ENCODE data around the gene SLF2.

Gene SLF2

DNA sequence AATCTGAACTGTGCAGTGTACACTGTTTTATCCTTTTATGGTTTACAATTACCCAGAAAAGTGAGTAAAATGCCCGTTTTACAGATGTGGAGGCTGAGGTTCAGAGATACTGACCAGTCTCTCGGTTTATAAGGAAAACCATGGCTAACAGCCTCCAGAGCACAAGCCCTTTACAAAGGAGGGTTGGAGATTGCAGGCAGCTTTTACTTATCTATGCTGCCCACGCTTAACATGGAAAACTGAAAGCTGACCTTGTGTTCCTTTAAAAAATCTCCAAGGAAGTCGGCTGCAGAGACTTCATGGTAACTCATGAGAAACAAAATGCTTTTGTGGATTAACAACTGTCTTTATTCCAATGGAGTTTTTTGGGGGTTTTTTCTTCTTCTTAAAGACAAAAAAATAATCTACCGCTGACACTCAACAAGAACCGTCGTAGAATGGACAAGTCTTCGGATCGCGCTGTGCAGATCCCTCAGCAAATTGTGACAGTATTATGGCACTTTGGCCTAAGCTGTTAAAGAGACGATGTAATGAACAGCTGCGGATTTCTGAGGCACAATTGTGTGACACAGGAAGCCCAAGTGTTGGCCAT is 654 bp upstream of the SLF2 start:
- peak overlapping the region; percentile 99 for H3K4me3 Mint-ChIP-seq
- H3K9me3 Mint-ChIP-seq = no peaks in the 10 kb centered on the region
- peaks cover 11% of the 10 kb centered on the region for H3K36me3 Mint-ChIP-seq (ENCODE audit: insufficient read depth)
- no peak for DNase-seq (ENCODE audit: low spot score in 2 of 2)
- H3K4me1 Mint-ChIP-seq = peaks cover 40% of the 10 kb centered on the region
- peak; percentile 57 for ATAC-seq (replicated peaks; ENCODE audit: extremely low read depth, poor library complexity, severe bottlenecking)
- H3K27me3 Mint-ChIP-seq = no peaks in the 10 kb centered on the region
- peak overlapping the region; percentile 94 for H3K27ac Mint-ChIP-seq (ENCODE audit: low read depth)

DNA sequence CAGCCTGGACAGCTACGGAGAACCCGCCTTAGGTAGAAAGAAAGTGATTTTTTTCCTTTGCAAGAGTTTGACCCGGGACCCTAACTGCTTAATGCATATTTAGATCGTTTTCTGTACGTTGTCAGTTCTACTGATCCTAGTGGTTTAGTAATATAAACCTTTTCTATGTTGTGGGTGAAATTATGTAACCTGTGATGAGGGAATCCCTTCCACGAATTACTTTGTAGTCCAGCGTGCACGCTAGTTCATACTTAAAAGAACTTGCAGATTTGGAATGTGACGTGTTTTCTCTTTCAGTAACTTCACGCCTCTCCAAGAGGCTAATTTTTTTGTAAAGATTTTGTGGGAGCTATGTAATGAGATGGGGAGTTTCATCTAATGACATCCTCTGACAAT is 705 bp downstream of the SLF2 start:
- H3K27ac Mint-ChIP-seq (ENCODE audit: low read depth) = peak overlapping the region; percentile 94
- DNase-seq (ENCODE audit: low spot score in 2 of 2) (no peak), ATAC-seq (replicated peaks; ENCODE audit: extremely low read depth, poor library complexity, severe bottlenecking) (no peak)
- H3K9me3 Mint-ChIP-seq = no peaks in the 10 kb centered on the region
- no peaks in the 10 kb centered on the region for H3K27me3 Mint-ChIP-seq
- peak overlapping the region; percentile 99 for H3K4me3 Mint-ChIP-seq
- H3K36me3 Mint-ChIP-seq (ENCODE audit: insufficient read depth) = peaks cover 14% of the 10 kb centered on the region
- peaks cover 40% of the 10 kb centered on the region for H3K4me1 Mint-ChIP-seq

DNA sequence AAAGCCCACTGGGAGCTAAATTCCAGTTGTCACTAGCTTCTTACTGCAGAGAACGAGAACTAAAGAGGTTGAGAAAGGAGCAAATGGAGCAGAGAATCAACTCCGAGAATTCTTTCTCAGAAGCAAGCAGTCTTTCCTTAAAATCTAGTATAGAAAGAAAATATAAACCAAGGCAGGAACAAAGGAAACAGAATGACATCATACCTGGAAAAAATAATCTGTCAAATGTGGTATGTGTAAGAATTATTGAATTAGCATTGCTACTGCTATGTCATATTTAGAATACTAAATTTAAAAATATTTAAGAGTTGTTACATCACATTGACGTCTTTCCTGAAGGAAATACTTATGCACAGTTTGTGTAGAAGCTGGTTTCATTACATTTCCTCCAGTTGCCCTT is 4.3 kb downstream of the SLF2 start:
- peaks cover 36% of the 10 kb centered on the region for H3K36me3 Mint-ChIP-seq (ENCODE audit: insufficient read depth)
- no peak for ATAC-seq (replicated peaks; ENCODE audit: extremely low read depth, poor library complexity, severe bottlenecking)

DNA sequence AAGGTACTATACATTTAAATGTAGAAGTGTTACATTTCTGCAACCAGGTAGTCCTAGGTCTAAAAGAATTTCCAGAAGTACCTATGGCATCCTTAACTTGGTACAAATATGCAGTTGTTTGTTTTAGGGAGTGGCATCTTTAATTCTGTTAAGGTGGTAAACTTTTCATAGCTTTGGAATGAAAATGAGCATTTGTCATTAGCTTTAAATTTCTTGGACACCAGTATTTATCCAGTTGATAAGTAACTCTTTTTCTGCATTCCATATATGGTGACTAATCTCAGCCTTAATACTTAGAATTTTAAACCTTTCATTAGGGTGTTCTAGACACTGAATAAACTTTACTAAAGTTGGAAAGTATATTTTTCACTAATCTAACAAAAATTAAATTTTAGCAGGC is 10.8 kb downstream of the SLF2 start:
- Mint-ChIP-seq H3K4me3 (no peak overlapping the region), H3K4me1 (peaks cover 21% of the 10 kb centered on the region), H3K27ac (ENCODE audit: low read depth) (no peak overlapping the region), H3K36me3 (ENCODE audit: insufficient read depth) (peaks cover 60% of the 10 kb centered on the region), H3K27me3 (no peaks in the 10 kb centered on the region), H3K9me3 (no peaks in the 10 kb centered on the region)
- no peak for DNase-seq (ENCODE audit: low spot score in 2 of 2)
- no peak for ATAC-seq (replicated peaks; ENCODE audit: extremely low read depth, poor library complexity, severe bottlenecking)

More for the DNA sequence above, 4.3 kb downstream of the SLF2 start:
- no peak overlapping the region for H3K4me3 Mint-ChIP-seq
- no peak for DNase-seq (ENCODE audit: low spot score in 2 of 2)
- H3K27me3 Mint-ChIP-seq = no peaks in the 10 kb centered on the region
- peak overlapping the region; percentile 70 for H3K27ac Mint-ChIP-seq (ENCODE audit: low read depth)
- H3K9me3 Mint-ChIP-seq = no peaks in the 10 kb centered on the region
- H3K4me1 Mint-ChIP-seq = peaks cover 40% of the 10 kb centered on the region

DNA sequence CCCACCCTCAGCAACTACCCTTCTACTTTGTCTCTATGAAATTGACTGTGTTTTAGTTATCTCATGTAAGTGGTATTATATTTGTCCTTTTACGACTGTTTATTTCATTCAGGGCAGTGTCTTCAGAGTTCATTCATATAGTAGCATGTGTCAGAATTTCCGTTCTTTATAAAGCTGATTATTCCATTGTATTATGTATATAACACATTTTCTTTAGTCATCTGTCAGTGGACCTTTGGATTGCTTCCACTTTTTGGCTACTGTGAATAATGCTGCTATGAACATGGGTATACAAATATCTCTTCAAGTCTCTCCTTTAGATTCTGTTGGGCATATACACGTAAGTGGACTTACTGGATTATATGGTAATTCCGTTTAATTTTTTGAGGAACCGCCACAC is 14.5 kb downstream of the SLF2 start:
- Mint-ChIP-seq H3K4me1 (peaks cover 25% of the 10 kb centered on the region), H3K9me3 (no peaks in the 10 kb centered on the region), H3K27ac (ENCODE audit: low read depth) (no peak overlapping the region), H3K36me3 (ENCODE audit: insufficient read depth) (peaks cover 59% of the 10 kb centered on the region), H3K27me3 (no peaks in the 10 kb centered on the region), H3K4me3 (no peak overlapping the region)
- ATAC-seq (replicated peaks; ENCODE audit: extremely low read depth, poor library complexity, severe bottlenecking) (no peak), DNase-seq (ENCODE audit: low spot score in 2 of 2) (no peak)

DNA sequence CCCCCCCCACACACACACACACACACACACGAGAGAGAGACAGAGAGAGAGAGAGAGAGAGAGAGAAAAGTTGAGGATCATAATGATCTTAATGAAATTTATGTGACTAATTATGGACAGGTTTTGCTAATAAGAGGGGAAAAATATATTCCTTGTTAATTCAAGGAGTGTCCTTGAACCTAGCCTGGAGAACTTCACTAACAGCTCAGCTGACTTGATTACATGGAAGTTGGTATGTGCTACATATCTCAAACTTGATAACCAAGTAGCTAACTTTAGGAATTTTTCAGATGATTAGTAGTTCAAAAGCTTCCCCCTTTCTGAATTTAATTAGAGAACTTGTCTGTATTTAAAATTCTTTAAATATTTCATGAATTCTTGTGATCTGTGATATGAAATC is 15.3 kb downstream of the SLF2 start:
- ATAC-seq (replicated peaks; ENCODE audit: extremely low read depth, poor library complexity, severe bottlenecking) (no peak), DNase-seq (ENCODE audit: low spot score in 2 of 2) (no peak)
- Mint-ChIP-seq H3K9me3 (no peaks in the 10 kb centered on the region), H3K4me3 (no peak overlapping the region), H3K4me1 (peaks cover 25% of the 10 kb centered on the region), H3K27me3 (no peaks in the 10 kb centered on the region), H3K27ac (ENCODE audit: low read depth) (no peak overlapping the region), H3K36me3 (ENCODE audit: insufficient read depth) (peaks cover 64% of the 10 kb centered on the region)

DNA sequence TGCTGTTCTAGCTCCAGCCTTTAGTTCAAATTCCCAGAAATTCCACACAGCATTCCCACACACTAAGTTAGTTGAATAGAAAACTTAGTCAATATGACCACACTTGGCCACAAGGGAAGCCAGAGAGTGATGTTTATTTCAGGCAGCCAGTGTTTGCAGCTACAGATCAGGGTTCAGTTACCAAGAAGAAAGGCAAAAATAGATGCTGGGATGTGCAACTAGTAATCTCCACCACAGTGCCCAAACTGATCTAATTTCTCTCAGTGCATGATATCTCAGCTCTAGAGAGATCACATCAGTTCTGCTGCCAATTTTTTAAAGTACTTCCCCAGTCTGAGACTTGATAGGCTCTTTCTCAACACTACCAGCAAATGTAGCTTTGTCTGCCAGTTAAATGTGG is 17.6 kb downstream of the SLF2 start:
- no peaks in the 10 kb centered on the region for H3K27me3 Mint-ChIP-seq
- H3K4me1 Mint-ChIP-seq = peaks cover 17% of the 10 kb centered on the region
- no peak overlapping the region for H3K4me3 Mint-ChIP-seq
- peak overlapping the region; percentile 14 for H3K27ac Mint-ChIP-seq (ENCODE audit: low read depth)
- ATAC-seq (replicated peaks; ENCODE audit: extremely low read depth, poor library complexity, severe bottlenecking) = no peak
- peaks cover 63% of the 10 kb centered on the region for H3K36me3 Mint-ChIP-seq (ENCODE audit: insufficient read depth)
- DNase-seq (ENCODE audit: low spot score in 2 of 2) = no peak
- H3K9me3 Mint-ChIP-seq = no peaks in the 10 kb centered on the region

DNA sequence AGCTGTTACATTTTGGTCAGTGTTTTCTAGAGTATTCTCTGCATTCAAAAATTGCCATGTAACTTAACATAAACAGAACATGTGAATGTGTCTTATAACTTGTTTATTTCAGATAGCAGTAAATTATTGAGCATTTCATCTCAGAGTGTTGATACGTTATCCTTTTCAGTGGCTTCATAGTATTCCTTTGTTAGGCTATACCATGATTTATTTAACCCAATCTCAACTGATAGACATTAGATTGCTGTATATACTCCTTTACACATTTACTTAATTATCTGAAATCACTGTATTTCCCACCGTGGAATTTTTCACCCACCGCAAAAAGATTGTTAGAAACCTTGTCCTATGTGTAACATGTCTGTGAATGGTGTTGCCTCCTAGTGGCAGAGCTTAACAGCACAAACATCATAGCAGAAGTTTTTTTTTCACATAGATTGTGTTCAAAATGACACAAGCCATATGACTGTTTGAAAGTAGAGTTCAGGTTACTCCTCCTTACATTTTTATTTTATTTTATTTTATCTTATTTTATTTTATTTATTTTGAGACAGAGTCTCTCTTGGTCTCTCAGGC is 21.4 kb downstream of the SLF2 start:
- Mint-ChIP-seq H3K4me3 (no peak overlapping the region), H3K27me3 (no peaks in the 10 kb centered on the region), H3K4me1 (no peaks in the 10 kb centered on the region), H3K9me3 (no peaks in the 10 kb centered on the region), H3K27ac (ENCODE audit: low read depth) (no peak overlapping the region), H3K36me3 (ENCODE audit: insufficient read depth) (peaks cover 62% of the 10 kb centered on the region)
- DNase-seq (ENCODE audit: low spot score in 2 of 2) (no peak), ATAC-seq (replicated peaks; ENCODE audit: extremely low read depth, poor library complexity, severe bottlenecking) (no peak)

DNA sequence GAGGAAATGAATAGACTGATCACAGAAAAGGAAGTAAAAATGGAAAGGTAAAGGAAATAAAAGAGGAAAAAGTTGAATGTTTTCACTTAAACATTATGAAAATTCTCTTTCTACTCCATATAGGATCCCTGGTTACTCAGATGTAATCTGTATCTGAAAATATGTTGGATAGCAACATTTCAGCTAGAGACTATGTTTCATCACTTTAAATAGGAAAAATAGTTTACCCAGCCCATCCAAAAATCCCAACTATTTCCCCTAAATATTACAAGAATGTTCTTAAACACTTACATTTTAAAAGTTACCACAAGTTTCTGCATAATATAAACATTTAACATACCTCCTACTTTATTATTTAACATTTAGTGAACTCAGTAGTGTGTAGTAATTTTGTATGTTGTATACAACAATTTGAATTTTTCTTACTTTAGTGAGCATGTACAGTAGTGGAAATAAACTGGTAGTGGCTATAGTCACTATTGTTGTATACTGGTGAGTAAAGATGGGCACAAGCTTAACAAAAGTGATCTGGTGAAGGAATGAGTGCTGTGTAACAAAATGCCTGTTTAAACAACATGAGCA is 27.1 kb downstream of the SLF2 start:
- Mint-ChIP-seq H3K36me3 (ENCODE audit: insufficient read depth) (peaks cover 57% of the 10 kb centered on the region), H3K4me3 (no peak overlapping the region), H3K27ac (ENCODE audit: low read depth) (peak overlapping the region; percentile 20), H3K4me1 (peaks cover 10% of the 10 kb centered on the region), H3K9me3 (no peaks in the 10 kb centered on the region), H3K27me3 (no peaks in the 10 kb centered on the region)
- ATAC-seq (replicated peaks; ENCODE audit: extremely low read depth, poor library complexity, severe bottlenecking) (no peak), DNase-seq (ENCODE audit: low spot score in 2 of 2) (no peak)

DNA sequence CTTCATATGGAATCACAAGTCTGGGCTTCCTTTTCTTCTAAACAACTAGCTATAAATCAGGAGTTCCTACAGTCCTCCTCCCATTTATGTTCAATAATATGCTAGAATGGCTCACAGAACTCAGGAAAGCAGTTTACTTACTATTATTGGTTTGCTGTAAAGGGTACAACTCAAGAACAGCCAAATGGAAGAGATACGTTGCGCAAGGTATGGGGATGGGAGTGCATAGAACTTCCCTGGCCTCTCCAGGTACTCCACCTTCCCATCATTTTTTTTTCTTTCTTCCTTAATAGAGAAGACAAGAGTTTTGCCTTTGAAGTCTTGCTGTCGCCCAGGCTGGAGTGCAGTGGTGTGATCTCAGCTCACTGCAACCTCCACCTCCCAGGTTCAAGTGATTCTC is 29.5 kb downstream of the SLF2 start:
- H3K9me3 Mint-ChIP-seq = no peaks in the 10 kb centered on the region
- no peak for DNase-seq (ENCODE audit: low spot score in 2 of 2)
- H3K4me3 Mint-ChIP-seq = no peak overlapping the region
- ATAC-seq (replicated peaks; ENCODE audit: extremely low read depth, poor library complexity, severe bottlenecking) = no peak
- no peak overlapping the region for H3K27ac Mint-ChIP-seq (ENCODE audit: low read depth)
- no peaks in the 10 kb centered on the region for H3K27me3 Mint-ChIP-seq
- H3K36me3 Mint-ChIP-seq (ENCODE audit: insufficient read depth) = peaks cover 59% of the 10 kb centered on the region
- peaks cover 10% of the 10 kb centered on the region for H3K4me1 Mint-ChIP-seq

DNA sequence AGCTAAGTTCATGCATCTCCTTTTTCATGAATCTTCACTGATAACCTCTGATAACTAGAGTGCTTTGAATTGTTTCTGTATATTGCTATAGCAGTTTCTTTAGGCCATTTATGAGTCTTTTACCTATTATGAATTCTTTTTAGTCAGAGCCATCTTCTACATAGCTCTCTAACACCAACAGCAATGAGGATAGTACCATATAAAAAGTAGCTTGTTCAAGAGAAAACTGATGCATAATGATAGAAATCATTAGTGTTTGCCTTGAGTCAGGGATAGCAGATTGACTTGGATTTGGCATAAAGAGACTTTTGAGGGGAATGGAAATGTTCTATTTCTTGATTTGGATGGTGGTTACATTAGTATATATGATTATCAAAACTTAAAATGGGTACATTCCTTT is 30.7 kb downstream of the SLF2 start:
- peaks cover 51% of the 10 kb centered on the region for H3K36me3 Mint-ChIP-seq (ENCODE audit: insufficient read depth)
- peak overlapping the region; percentile 41 for H3K27ac Mint-ChIP-seq (ENCODE audit: low read depth)
- DNase-seq (ENCODE audit: low spot score in 2 of 2) (no peak), ATAC-seq (replicated peaks; ENCODE audit: extremely low read depth, poor library complexity, severe bottlenecking) (no peak)
- no peak overlapping the region for H3K4me3 Mint-ChIP-seq
- H3K27me3 Mint-ChIP-seq = no peaks in the 10 kb centered on the region
- peaks cover 10% of the 10 kb centered on the region for H3K4me1 Mint-ChIP-seq
- H3K9me3 Mint-ChIP-seq = no peaks in the 10 kb centered on the region

DNA sequence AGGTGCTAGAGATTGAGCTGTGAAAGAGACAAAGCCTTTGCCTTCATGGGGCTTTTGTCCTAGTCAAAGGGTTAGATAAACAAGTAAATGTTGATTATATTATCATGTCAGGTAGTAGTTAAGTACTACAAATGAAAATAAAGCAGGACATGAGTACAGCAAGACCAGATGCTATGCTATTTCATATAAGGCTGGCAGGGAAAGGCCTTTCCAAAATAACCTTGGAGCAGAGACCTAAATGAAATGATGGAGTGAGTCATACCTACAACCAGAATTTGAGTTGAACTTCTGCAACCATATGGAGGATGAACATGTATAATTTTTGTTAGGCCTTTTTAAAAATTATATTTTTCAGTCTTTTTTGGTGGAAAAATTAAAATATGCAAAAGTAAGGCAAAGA is 33.0 kb downstream of the SLF2 start:
- ATAC-seq (replicated peaks; ENCODE audit: extremely low read depth, poor library complexity, severe bottlenecking) = no peak
- no peaks in the 10 kb centered on the region for H3K27me3 Mint-ChIP-seq
- no peaks in the 10 kb centered on the region for H3K9me3 Mint-ChIP-seq
- DNase-seq (ENCODE audit: low spot score in 2 of 2) = no peak
- peaks cover 57% of the 10 kb centered on the region for H3K36me3 Mint-ChIP-seq (ENCODE audit: insufficient read depth)
- no peak overlapping the region for H3K4me3 Mint-ChIP-seq
- H3K4me1 Mint-ChIP-seq = peaks cover 10% of the 10 kb centered on the region
- no peak overlapping the region for H3K27ac Mint-ChIP-seq (ENCODE audit: low read depth)

DNA sequence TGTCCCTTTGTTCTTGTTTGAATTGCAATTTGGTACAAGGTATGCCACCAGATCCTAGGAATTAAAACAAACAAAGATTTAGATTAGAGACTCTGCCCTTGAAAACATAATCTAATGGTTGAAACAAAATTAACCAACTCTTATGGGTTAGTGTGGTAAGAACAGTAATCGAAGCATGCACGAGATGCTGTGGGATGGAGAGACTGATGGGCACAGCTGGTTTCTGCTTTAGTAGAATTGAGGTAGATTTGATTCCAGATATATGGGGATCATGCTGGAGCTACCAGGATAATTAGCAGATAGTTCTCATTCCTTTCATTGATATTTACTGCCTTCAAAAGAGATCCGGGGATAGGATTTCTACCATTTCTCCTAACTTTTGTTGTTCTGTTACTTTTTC is 36.2 kb downstream of the SLF2 start:
- peaks cover 62% of the 10 kb centered on the region for H3K36me3 Mint-ChIP-seq (ENCODE audit: insufficient read depth)
- ATAC-seq (replicated peaks; ENCODE audit: extremely low read depth, poor library complexity, severe bottlenecking) (no peak), DNase-seq (ENCODE audit: low spot score in 2 of 2) (no peak)
- no peaks in the 10 kb centered on the region for H3K27me3 Mint-ChIP-seq
- no peaks in the 10 kb centered on the region for H3K4me1 Mint-ChIP-seq
- H3K27ac Mint-ChIP-seq (ENCODE audit: low read depth) = no peak overlapping the region
- no peaks in the 10 kb centered on the region for H3K9me3 Mint-ChIP-seq
- H3K4me3 Mint-ChIP-seq = no peak overlapping the region

All from central memory CD8-positive, alpha-beta T cell (primary cell).